Cardiac septum (tissue), 1 donor: ENCODE measurements around the gene ANGPT4. TPM values are rescaled to one million over a fixed set of nuclear protein-coding genes. Genes with fewer than 3 reads are reported as not detected.

Experiments
- DNase-seq: peaks from one replicate; pipeline ENCODE4 v3.0.0-alpha.2; 2020; ENCODE audit warnings: low spot score
- intact Hi-C: fragments of 100-400 bp; cut with DNase I; formaldehyde crosslinking; loops from one replicate; pipeline ENCODE4 v1.14.0; 2022
- long read RNA-seq: library from polyadenylated mRNA; unstranded; transcript quantifications from one replicate; pipeline ENCODE4 v2.0.0, GENCODE V29; 2021
- total RNA-seq: library from RNA; stranded (reverse); fragmentation: NEBNext Ultra II Directional; extraction: Animal tissue kit (Norgen Biotek cat#: 25700); gene quantifications from one replicate; pipeline ENCODE4 v1.2.1, GENCODE V29; 2021
- donor health status: DM: no; HTN: no; CAD: no.

The ANGPT4 gene
- total RNA-seq = not detected
- long read RNA-seq, partial matches to known transcripts = 0 of 1 reads
- long read RNA-seq, other reads (novel, unspliced or antisense) = 1 of 1 reads

DNA sequence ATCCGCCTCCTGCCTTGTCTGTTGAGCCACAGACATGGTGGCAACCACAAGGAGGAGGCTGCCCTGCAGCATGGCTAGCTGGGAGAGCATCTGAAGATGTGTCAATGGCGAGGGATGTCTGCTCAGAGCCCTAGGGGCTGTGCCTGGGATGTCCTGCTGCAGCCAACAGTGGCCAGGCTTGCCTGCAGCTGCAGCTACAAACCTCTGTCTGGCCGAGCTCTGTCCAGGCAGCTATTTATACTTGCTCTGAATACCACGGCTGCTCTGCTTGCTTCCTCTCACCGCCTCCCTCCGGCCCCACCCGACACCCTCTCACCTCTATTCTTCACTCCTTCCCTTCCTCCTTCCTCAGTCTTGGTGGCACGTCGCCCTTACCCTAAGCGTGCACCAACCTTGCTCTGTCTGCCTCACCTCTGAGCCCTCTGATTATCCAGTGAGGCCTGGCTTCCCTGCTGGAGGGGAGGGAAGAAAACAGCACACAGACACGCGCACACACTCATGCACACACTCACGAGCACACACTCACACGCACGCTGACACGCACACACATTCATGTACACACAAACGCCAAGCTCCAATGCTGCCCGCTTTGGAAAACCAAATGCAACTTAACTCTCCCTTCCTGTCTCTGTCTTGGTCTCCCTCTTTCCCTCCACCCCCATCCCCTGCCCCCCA is at the start of gene ANGPT4:
Gene ANGPT4 (minus strand): TSS at position 210 of the 675 bp plus-strand sequence. CDS start 120 bp downstream, at position 90.
- intact Hi-C loops = no loop called here
- DNase-seq = no peak

GRCh38 chr20:963795-964194 is 47.7 kb upstream of the ANGPT4 start:
- DNase-seq = no peak
- intact Hi-C loops = loop anchor here (10.0 kb wide), 1 partner anchor 231 kb away; no protein-coding TSS in a partner anchor

- intact Hi-C loops = loop anchor here (10.0 kb wide), 1 partner anchor 232 kb away; no protein-coding TSS in a partner anchor
- DNase-seq = no peak
Measured at GRCh38 chr20:962683-963082, 46.5 kb upstream of the ANGPT4 start.

DNA sequence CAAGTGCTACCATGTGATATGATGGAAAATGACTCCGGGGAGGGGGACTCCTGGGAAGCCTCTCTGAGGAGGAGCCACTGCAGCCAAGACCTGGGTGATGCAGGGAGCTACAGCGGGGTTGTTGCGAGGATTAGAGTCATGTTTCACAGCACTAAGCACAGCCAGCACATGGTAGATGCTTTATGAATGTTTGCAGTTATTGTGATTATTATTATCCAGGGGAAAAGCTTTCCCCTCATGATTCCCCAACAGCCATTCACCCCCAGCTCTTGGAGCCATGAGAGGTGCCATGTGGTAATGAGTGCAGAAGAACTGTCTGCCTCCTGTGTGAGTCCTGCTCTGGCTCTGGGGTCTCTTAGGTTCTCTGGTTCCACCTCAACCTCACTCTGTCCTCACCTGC is 46.1 kb upstream of the ANGPT4 start:
- intact Hi-C loops = loop anchor here (10.0 kb wide), 1 partner anchor 233 kb away; no protein-coding TSS in a partner anchor
- DNase-seq = no peak

- no peak for DNase-seq
- intact Hi-C loops = loop anchor here (10.0 kb wide), 1 partner anchor 233 kb away; no protein-coding TSS in a partner anchor
Measured at GRCh38 chr20:961768-962167, 45.6 kb upstream of the ANGPT4 start.

GRCh38 chr20:959996-960615 is 44.0 kb upstream of the ANGPT4 start:
- intact Hi-C loops = loop anchor here (10.0 kb wide), 3 partner anchors 145 to 255 kb away; no protein-coding TSS in a partner anchor
- no peak for DNase-seq

DNA sequence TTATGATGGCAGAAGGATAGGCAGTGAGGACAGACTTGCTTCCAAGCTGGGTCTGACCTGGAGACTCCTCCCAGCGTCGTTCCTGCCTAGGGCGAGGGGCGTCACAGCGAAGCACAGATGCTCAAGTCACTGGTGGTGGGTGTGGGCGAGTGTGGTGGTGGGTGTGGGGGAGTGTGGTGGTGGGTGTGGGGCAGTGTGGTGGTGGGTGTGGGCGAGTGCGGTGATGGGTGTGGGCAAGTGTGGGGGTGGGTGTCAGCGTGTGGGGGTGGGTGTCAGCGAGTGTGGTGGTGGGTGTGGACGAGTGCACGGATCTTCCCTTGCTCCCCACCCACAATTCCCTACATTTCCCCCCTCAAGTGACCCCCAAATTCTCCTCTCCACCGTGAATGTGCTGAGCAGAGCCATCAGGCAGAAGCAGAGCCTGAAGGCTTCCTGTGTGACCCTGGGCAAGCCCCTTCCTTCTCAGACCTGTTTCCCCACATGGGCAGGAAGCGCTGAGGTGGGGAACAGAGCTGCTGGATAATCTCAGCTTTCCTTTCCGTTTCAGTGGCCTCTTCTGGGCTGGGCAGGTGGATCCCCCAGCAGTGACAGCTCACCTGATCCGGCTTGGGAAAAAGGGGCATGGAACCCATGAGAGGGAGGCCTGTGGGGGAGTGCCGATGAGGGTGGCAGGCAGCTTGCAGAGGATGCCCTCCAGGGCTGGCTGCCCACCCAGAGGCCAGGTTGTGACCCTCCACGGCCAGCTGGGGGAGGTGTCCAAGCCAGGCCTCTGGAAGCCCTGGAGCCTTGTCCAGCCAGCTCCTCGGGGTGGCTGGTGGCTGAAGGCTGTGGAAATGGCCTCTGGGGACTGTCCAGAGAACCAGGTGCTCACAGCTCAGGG is 43.0 kb upstream of the ANGPT4 start:
- DNase-seq = no peak
- intact Hi-C loops = loop anchor here (10.0 kb wide), 2 partner anchors 146 to 256 kb away; no protein-coding TSS in a partner anchor

- DNase-seq = no peak
- intact Hi-C loops = loop anchor here (10.0 kb wide), 2 partner anchors 147 to 257 kb away; no protein-coding TSS in a partner anchor
Measured at GRCh38 chr20:957544-957943, 41.4 kb upstream of the ANGPT4 start.

DNA sequence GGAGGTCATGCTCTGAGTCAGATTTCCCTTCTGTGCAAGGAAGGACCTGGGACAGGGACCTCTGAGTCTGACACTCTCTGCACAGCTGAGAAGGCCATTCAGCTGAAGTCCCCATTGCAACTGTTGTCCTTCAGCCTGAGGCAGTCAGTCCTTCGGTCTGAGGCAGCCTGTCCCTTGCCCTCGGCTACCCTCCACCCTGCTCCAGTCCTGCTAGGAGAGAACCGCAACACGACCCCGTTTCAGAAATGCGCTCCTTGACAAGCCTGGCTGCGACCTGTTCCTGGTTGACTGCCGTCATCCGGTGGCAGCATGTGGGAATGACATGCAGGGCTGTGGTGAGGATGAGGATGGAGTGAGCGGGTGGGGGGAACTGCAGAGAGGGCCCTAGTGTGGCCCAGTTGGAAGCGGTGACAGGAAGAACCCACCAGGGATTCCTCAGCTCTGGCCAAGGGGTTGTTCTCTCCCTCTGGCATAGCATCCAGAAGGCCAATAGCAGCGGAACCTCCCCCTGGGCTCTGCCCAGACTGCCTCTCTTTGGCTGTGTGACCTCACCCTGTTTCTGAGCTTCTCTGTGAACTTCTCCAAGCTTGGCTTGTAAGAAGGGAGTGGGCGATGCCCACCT is 40.3 kb upstream of the ANGPT4 start:
- intact Hi-C loops = loop anchor here (1.0 to 10.0 kb wide), 3 partner anchors 140 to 258 kb away; no protein-coding TSS in a partner anchor
- peak; percentile 84 for DNase-seq

DNA sequence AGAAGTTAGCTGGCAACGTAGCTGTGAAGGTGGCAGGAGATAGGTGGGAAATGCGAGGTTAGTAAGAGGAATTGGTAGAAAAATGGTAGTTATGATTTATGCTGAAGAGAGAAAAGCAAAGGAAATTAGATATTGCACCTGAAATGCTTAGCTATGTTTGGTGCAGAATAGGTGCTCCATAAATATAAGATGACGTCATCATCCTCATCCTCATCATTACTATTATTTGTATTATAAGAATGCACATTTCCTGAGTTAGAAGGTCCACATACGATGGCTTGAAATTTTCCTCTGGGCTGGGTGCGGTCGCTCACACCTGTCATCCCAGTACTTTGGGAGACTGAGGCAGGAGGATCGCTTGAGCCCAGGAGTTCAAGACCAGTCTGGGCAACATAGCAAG is 39.5 kb upstream of the ANGPT4 start:
- DNase-seq = no peak
- intact Hi-C loops = loop anchor here (1.0 to 10.0 kb wide), 3 partner anchors 139 to 259 kb away; no protein-coding TSS in a partner anchor

- no peak for DNase-seq
- intact Hi-C loops = loop anchor here (10.0 kb wide), 2 partner anchors 150 to 260 kb away; no protein-coding TSS in a partner anchor
Measured at GRCh38 chr20:955111-955510, 39.0 kb upstream of the ANGPT4 start.

GRCh38 chr20:953742-954141 is 37.6 kb upstream of the ANGPT4 start:
- peak; percentile 43 for DNase-seq
- intact Hi-C loops = loop anchor here (10.0 kb wide), 2 partner anchors 151 to 261 kb away; no protein-coding TSS in a partner anchor

DNA sequence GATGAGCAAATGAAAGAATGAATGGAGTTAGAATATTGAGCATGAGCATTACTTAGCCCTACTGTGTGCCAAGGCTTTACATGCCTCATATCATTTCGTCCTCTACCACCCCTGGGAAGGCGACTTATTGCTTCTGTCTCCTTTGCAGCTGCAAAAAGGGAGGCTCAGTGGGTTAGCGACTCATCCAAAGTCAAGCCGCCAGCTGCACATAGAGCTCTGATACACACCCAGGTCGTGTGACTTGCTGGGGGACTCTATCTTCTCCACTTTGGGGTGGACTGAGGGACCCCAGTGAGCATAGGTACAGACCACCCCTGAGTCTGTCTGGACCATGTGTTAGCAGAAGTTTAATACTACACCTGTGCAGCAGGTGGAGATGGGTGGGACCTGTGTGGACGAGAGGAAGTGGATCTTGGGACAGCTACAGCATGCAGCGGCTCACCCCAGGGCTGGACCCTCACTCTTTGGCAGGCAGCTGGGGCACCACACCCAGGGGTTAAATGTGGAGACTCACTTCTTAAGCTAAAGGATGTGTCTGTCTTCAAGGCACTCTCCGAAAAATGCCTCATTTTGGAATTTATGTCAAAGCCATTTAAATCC is 36.2 kb upstream of the ANGPT4 start:
- DNase-seq = peak; percentile 27
- intact Hi-C loops = loop anchor here (10.0 kb wide), 2 partner anchors 153 to 263 kb away; no protein-coding TSS in a partner anchor

DNA sequence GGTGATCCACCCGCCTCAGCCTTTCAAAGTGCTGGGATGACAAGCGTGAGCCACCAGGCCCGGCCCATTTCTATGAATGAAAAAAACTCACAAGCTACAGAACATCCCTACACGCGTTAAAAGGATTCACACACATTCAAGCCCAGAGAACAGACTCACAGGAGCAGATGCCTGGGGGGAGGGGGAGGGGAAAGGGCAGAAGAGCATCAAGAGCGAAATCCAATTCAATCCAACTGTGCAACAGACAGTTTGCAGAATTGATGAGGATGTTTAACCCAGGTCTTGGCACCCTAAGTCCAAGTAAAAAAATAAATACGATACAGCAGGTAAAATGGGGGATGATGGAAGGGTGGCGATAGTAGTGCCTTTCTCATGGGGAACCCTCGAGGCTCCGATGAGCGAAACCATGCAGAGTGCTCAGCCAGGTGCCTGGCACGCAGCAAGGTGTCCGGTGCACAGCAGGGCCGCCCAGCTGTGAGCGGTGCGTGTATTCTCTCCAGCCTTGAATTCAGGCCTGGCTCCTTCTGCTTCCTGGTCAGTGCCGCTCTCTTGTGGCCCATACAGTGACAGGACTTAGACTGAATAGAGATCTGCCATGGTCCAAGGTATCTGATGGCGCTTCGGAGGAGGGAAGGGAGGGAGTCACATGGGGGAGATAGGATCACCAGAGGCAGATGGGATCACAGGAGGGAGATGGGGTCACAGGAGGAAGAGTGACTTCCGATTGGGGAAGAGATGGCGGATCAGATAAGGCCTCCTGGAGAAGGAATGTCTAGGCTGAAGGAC is 35.4 kb upstream of the ANGPT4 start:
- peak; percentile 24 for DNase-seq
- intact Hi-C loops = loop anchor here (10.0 kb wide), 2 partner anchors 153 to 263 kb away; no protein-coding TSS in a partner anchor

DNA sequence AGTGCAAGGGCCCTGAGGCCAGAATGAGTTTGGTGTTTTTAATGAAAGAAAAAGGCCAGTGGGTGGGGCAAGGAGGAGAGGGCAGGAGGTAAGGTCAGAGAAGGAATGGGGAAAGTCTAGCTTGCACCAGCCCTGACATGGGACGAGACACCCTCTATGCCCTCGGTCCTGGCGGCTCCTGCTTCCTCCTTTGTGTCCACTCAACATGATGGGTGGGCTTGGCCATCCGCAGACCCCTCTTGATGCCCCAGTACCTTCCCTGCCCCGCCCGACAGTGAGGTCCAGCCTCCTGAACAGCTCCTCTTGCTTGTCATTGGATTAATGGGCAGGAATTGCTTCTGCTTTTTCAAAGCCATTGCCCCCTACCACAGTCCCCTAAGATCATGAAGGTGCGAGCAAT is 33.6 kb upstream of the ANGPT4 start:
- intact Hi-C loops = loop anchor here (10.0 kb wide), 2 partner anchors 155 to 265 kb away; no protein-coding TSS in a partner anchor
- DNase-seq = peak; percentile 35

GRCh38 chr20:946826-947225 is 30.7 kb upstream of the ANGPT4 start:
- DNase-seq = no peak
- intact Hi-C loops = no loop called here

DNA sequence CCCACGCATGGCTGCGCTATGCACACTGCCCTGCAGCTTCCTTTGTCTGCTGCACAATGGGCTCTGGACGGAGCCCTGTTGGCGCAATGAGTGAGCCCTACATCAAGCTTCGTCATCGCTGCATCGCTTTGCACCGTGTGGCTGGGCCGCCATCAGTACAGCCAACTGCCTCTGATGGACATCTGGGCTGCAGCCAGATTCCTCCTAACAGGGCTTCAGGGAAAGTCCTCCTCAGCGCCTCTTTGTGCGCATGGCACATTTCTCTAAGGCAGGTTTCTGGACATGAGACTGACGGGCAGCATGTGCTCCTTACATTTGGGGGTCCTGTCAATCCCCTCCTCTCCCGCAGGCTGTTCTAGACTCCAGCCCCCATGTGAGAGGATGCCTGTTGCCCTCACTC is 29.7 kb upstream of the ANGPT4 start:
- intact Hi-C loops = no loop called here
- no peak for DNase-seq
